HG03378 (cell line): ENCODE data around the gene MRAP2.
"Not testable (repeated sequence)": the region's sequence is repeated elsewhere in the genome, so short reads cannot be mapped to it uniquely, and the experiment has no call there.

Source experiments
- ATAC-seq: cut with Tn5 transposase; IDR thresholded peaks from one replicate; pipeline ENCODE4 v1.9.1; 2021; ENCODE audit warnings: mild to moderate bottlenecking, moderate library complexity; ENCODE audit not compliant: unreplicated experiment

MRAP2 gene

GRCh38 chr6:84027340-84028181 is 6.0 kb upstream of the MRAP2 start:
- ATAC-seq = no peak

- ATAC-seq = no peak
Observed at GRCh38 chr6:84028350-84028749, 5.2 kb upstream of the MRAP2 start.

- not testable (repeated sequence) for ATAC-seq
Observed at GRCh38 chr6:84032000-84032399, 1.6 kb upstream of the MRAP2 start.

GRCh38 chr6:84035484-84035883 is 1.9 kb downstream of the MRAP2 start:
- ATAC-seq = no peak

- no peak for ATAC-seq
Observed at GRCh38 chr6:84037425-84038089, 4.0 kb downstream of the MRAP2 start.

DNA sequence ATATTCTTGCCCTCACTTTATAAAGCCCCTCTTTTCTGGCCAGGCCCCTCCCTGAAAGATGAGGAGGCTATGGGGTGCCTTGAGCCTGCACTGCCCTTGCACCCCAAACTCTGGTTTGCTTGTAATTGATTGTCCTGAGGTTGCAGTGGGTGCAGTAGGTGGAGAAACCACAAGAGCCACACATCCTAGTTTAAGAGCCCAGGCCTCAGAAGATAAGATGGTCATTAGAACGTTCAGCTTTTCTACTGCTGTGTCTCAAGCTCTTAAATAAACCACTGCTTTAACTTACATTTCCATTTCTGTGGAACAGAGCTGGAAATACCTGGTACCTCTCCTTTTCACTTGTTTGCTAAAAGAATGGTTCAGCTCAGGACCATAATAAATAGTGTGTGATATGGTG is 9.0 kb downstream of the MRAP2 start:
- no peak for ATAC-seq

- no peak for ATAC-seq
Observed at GRCh38 chr6:84043555-84043954, 10.0 kb downstream of the MRAP2 start.

- no peak for ATAC-seq
Observed at GRCh38 chr6:84046755-84047154, 13.2 kb downstream of the MRAP2 start.

- ATAC-seq = no peak
Observed at GRCh38 chr6:84048588-84048987, 15.0 kb downstream of the MRAP2 start.

GRCh38 chr6:84050408-84050807 is 16.8 kb downstream of the MRAP2 start:
- ATAC-seq = no peak

GRCh38 chr6:84052204-84052882 is 18.8 kb downstream of the MRAP2 start:
- ATAC-seq = no peak

DNA sequence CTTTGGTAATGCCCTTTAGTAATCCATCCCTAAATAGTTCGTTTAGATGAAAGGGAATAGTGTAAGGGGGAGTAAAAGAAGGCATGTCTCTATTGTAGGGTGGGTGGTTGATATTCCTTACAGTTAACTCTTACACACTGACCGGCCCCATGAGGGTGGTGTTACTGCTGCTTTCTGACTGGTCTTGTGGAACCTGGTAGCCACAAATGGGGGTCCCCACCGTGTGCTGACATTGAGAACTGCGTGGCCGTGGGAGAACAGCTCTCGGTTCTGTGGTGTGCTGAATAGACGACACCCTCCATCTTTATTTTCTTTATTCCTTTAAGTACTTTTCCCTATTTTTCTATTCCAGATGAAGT is 19.3 kb downstream of the MRAP2 start:
- ATAC-seq = no peak

- ATAC-seq = no peak
Observed at GRCh38 chr6:84055647-84056046, 22.1 kb downstream of the MRAP2 start.

DNA sequence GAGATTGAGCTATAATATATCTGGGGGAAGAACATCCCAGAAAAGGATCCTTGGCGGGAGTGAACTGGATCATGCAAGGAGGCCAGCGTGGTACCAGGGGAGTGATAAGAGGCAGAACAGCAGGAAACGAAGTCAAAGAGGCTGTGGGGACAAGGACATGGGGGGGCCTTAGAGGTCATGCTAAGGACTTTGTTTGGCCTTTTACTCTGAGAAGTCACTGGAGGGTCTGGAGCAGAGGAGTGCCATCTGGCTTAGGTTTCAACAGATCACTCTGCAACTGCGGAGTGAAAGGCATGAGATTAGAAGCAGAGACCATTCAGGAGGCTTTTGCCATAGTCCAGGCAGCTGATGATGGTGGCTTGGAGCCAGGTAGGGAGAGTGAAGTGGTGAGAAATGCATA is 24.3 kb downstream of the MRAP2 start:
- no peak for ATAC-seq

GRCh38 chr6:84059082-84059481 is 25.5 kb downstream of the MRAP2 start:
- no peak for ATAC-seq

DNA sequence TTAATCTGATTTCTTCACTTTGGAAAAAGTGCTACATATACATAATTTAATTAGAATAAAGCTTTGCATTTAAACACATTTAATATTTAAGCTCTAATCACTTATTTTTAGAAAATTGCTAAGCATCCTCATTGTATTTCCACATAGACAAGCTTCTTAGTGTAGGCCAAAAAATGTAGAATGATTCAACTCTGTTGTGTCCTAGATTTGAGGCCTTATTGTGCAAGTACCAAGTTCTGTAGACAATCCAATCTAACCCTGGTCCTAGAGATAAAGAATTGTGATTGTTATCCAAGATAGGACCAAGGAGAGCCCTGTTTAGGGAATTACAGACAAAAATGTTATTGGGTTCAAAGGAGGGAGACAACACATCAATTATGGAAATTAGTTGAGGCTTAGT is 27.6 kb downstream of the MRAP2 start:
- no peak for ATAC-seq

DNA sequence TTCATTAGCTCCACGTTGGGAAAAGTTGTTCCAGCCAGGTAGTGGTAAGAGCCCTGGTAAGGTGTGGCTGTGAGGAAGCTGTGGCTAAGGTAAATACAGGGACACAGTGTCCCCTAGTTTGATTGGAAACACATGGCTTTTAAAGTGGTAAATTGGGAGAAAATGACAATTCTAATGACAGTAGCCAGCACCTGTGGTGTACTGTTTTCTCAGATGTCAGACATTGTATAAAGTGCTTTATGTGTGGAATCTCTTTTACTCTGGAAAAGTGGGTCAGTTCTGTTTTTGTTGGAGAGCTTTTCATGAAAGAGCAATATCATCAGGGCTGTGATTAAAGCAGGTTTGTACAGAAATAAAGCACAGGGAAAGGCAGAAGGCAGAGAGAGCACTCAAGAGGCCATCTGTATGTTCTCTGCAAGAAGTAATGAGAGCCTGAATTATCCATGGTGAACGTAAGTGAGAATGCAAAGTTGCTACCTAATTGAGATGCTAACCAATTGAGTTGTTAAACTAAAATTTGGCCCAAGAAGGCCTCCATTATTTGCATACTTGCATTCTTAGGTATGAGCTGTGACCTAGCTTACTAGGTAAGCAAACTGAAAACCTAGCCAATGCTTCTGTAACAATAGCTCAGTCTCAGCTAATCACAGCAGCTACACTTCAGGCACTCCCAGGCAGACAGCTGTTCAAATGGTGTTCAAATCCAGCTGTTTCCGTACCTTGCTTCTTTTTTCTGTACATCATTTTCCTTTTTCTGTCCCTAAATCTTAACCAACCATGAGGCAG is 28.2 kb downstream of the MRAP2 start:
- ATAC-seq = no peak

DNA sequence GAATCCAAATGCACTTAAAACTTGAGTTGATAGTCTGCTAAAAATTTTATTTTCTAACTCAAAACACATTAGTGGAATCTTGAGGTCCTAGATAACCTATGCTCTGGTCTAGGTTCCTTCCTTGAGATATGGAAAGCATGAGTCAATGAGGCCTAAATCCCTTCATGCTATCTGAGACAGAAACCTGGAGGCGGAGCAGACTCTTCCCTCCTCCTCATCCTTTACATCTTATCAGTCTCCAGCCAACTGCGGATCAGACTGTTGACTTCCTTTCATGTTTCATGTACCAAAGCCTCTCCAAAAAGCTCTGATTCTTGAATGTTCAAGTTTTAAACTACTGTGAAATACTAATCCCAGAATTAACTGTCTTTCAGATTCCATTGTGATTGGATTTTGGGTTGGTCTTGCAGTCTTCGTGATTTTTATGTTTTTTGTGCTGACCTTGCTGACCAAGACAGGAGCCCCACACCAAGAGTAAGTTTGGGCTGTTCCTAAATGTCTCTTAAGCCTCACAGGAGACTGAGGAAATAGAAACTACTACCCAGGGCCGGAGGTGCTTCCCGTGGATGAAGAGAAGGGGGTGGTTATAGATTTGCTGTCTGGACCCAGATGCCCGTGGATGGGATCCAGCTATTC is 29.1 kb downstream of the MRAP2 start:
- no peak for ATAC-seq

DNA sequence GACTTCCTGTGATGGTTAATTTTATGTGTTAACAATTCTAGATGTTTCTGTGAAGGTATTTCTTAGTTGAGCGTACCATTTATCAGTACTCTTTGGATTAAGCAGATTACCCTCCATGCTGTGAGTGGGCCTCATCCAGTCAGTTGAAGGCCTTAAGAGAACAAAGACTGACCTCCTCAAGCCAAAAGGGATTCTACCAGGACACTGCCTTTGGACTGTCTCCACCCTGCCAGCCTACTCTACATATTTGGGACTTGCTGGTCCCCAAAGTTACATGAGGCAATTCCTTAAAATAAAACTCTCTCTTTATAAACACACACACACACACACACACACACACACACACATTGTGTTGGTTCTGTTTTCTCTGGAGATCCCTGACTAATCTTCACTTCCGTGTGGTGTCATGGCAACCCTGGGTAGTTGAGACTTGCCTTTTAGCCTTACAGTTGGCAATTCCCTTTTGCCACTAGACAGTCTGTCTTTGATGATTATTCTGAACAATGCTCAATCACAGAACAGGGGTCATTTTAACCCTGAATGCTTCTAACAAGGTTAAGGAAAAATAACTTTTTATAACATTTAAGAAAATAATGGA is 32.2 kb downstream of the MRAP2 start:
- no peak for ATAC-seq

- no peak for ATAC-seq
Observed at GRCh38 chr6:84066536-84066935, 33.0 kb downstream of the MRAP2 start.
